Stimulated activated CD4-positive, alpha-beta T cell treated with anti-CD3 and anti-CD28 coated beads, Interleukin-4, amount 100 ng/mL, for 4 hours (primary cell): Measurements from ENCODE around the gene CIC.
A peak's percentile ranks its signal among the peaks of the same experiment; 100 is the strongest.
"Not testable (repeated sequence)": the region's sequence is repeated elsewhere in the genome, so short reads cannot be mapped to it uniquely, and the experiment has no call there.

Experiments
- DNase-seq, 2 experiments: peaks; one replicate each; pipeline ENCODE4 v3.0.0-alpha.2; 2020

CIC gene

DNA sequence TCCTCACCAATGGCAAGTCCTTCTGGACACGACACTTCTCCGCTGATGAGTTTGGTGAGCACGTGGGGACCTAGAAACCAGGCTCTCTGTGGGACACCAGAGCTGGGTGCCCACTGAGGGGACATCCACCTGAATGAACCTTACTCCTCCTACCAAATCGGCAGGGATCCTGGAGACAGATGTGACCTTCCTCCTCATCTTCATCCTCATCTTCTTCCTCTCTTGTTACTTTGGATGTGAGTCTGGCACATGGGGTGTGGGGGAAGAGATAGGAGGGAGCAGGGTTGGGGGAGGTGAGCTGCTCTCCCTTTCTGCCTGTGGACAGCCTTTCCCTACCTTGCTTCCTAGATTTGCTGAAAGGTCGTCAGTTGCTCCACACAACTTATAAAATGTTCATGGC lies 46.0 kb downstream of the CIC start:
- DNase-seq: no peak

DNA sequence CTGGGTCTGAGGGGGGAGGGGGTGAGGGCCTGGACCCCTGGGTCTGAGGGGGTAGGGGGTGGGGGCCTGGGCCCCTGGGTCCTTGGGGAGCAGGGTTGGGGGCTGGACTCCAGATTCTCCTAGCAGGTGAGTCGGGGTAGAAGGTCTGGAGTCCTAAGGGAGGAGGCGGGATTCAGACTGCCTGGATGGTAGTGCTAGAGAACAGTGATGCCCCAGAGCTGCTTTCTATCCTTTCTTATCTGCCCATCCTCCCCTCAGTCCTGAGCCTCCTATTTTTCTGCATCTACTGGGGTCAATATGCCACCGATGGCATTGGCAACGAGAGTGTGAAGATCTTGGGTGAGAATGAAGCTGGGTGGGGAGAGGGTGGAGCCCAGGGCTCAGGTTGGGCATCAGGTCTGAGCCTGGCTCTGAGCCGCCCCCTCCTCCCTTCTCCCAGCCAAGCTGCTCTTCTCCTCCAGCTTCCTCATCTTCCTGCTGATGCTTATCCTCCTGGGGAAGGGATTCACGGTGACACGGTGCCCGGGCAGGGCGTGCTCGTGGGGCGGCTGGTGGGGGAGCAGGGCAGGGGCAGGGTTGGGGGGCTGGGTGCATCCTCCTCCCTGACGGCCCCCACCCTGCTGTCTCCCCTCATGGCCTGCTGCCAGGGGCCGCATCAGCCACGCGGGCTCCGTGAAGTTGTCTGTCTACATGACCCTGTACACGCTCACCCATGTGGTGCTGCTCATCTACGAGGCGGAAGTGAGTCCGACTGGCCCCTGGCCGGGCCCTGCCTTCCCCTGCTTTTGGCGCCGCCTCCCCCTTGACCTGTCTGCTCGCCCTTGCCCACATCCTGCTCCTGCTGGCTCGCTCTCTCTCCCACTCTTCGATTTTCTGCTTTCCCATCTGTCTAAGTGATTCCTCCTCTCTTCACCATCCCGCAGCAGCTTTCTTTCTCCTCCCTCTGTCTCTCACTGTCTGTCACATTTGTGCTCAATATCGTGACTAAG lies 47.5 kb downstream of the CIC start:
- DNase-seq: no peak

DNA sequence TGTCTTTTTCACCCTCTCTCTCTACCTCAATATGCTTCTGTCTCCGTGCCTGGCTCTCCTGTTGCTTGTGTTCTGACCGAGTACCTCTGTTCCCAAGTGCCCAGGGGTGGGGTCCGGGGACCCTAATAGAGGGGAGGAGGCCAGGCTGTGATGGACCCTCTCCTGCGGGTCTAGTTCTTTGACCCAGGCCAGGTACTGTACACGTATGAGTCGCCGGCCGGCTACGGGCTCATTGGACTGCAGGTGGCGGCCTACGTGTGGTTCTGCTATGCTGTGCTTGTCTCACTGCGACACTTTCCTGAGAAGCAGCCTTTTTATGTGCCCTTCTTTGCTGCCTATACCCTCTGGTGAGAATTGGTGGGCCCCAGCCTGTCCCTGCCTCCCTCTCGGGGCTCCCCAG lies 48.5 kb downstream of the CIC start:
- no peak for DNase-seq

DNA sequence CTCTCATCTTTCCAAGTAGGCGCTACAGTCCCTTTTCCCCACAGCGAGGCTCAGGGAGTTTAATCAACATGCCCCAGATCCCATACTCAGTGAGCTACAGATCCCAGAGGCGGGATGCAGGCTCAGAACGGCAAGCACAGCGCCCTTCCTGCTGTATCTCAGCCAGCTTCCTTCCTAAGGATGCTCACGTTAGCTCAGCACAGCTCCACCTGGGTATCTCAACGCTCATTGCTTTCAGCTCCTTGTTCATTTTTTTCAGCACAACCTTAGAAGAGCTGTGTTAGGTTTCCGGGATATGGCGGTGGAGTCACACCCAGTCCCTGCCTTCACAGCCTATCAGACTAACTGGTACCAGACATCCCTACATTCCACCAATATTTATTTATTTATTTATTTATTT lies 53.3 kb downstream of the CIC start:
- no peak for DNase-seq

DNA sequence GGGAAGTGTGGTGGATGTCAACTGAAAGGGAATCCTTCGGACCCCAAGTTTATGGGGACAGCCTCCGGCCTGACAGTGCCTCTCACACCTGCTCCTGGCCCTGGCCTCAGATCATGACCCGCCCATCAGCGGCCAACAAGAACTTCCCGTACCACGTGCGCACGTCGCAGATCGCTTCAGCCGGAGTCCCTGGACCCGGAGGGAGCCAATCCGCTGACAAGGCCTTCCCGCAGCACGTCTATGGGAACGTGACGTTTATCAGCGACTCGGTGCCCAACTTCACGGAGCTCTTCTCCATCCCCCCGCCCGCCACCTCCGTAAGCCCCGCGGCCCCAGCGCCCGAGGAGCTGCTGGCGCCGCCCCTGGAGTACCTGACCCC lies 54.4 kb downstream of the CIC start:
- DNase-seq: no peak

DNA sequence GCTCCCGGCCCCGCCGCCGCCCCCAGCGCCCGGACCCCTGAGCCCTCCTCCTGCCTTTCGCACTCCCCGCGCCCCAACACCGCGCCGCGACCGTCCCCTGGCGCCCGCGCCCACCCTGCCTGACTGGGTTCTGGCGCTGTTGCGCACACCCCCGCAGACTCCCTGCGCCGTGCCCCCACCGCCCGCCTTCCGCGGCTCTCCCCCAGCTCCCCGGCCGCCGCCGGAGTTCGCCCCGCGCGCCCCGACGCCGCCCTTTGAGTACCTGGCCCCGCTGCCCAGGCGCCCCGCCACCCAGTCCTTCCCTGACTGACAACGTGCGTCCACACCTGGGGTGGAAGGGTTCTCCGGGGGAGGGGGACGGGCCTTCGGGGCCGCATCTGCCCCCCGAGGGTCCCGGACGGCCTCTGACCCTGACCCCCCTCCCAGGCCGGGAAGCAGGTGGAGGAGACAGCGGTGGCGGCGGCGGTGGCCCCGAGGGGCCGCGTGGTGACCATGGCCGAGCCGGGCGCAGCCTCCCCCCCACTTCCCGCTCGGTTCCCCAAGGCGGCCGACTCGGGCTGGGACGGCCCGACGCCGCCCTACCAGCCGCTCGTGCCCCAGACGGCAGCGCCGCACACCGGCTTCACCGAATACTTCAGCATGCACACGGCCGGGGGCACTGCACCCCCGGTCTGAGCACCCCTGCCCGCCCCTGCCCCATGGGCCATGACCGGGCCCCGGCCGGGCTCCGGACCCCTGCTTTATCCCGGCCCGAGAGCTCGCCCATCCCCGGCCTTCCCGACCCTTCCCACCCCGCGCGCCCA lies 55.0 kb downstream of the CIC start:
- peak in 1 of 2 experiments; percentile 8 for DNase-seq

DNA sequence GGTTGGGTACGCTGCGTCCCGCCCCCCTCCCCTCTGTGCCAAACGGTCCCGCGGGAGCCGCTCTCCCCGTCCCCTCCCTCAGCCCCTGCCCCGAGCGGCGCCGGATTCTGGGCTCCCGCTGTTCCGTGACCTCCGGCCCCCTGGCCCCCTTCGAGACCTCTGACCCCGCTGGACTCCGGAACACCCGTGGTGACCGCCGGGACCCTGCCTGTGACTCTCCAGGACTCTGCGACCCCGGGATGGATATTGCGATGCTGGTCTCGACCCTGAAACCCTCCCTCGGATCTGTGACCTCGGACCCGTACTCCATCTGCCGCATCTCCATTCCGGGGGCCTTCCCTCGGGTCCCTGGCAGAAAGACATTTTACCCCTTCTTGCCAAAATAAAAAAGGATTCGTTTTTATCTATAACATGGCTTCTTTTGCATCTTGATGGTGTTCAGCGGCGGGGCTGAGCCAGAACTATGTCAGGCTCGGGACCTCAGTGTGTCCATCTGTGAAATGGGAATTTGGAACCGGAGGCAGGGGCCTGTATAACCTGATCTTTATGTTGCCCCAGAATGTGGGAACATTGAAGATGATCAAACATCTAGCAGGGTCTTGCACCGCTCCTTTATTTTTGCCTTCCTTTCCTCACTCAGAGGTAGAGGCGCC lies 55.7 kb downstream of the CIC start:
- peak in 1 of 2 experiments; percentile 7 for DNase-seq

DNA sequence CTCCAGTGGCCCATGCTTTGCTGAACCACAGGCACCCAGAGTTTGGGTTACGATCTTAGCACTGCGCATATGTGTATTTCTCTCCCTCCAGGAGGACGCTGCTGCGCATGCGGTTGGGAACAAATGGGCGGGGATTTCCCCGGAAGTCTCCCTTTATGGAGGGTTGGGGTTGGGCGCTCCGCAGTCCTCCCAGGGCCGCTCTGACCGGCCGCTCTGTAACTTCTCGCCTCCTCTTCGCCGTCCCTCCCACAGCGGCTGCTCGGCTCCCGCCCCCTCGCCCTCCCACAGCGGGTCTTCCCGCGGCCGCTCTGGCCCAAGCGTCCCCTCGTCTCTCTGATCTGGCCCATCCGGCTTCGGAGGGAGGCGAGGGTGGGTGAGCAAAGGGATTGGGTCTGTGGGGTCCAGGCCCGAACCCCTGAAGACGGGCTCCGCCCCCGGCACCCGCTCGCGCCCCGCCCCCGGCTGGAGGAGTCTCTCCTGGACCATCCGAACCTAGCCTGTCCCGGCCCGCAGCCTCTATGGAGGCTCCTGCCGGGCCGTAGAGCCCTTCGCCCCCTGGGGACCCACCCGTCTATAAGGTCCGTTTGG lies 56.4 kb downstream of the CIC start, which contains the start of gene MEGF8:
Gene MEGF8, plus strand, starts transcription at position 328 of the 588 bp plus-strand sequence. CDS start 609 bp downstream, outside the sequence.
- peak; percentile 94 to 98 for DNase-seq

DNA sequence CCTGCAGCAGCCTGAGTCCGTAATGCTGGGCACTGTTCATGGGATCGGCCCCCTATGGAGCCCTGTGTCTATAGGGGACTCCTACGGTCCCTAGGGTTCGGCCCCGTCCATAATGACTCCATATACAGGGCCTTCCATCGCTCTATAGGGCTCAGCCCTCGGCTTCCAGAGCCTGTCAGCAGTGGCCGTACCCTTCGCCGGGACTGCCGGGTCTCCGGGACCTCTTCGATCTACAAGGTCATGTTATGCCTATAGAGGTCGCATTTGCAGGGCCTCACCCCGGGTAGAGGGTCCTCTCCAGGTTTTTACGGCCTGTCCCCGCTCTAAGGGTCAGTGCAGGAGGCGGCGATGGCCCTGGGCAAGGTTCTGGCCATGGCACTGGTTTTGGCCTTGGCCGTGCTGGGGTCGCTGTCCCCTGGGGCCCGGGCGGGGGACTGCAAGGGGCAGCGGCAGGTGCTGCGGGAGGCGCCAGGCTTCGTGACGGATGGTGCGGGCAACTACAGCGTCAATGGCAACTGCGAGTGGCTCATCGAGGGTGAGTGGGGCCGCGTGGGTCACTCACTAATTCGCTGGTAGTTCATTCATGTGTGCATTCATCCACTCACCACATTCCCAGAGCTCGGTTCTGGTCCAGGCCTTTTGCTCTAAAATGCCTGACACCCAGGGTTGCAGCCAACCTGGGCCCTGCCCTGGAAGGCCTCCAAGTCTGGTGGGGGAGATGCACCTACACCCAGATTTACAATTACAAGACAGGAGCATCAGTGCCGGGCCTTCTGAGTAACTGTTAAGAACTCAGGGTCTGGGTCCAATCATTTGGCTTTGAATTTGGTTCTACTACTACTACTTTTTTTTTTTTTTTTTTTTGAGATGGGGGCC lies 57.1 kb downstream of the CIC start:
- DNase-seq: peak; percentile 15 to 19

DNA sequence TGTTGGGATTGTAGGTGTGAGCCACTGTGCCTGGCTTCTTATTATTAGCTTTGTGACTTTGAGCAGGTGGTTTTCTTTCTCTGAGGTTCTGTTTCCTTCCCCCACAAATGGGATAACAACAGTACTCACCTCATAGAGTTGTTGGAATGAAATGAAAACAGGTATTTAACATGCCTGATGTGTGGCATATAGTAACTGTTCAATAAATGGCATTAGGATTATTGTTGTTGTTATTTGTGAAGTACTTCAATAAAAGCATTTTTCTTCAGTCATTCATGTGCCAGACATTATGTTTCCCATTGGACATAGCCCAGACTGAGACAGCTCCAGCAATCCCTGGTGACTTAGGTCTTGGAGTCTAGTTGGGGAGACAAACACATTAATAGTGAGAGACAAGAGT lies 57.9 kb downstream of the CIC start:
- DNase-seq: no peak

DNA sequence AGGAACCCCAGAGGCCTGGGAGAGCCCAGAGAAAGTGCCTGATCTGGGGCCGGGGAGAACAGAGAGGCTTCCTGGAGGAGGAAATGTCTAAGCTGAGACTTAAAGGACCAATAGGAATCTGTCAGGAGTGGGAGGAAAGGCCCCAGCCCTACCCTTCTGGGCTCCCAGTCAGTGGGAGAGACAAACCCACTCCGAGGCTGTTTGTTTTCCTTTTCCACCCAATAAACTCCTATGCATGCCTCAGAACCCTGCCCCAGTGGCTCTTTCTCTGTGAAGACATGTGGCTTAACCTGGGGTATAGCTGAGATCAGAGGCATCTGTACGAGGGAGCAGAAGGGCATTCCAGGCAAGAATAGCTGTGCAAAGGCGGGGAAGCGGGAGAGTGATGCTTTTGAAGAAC lies 58.3 kb downstream of the CIC start:
- no peak for DNase-seq

DNA sequence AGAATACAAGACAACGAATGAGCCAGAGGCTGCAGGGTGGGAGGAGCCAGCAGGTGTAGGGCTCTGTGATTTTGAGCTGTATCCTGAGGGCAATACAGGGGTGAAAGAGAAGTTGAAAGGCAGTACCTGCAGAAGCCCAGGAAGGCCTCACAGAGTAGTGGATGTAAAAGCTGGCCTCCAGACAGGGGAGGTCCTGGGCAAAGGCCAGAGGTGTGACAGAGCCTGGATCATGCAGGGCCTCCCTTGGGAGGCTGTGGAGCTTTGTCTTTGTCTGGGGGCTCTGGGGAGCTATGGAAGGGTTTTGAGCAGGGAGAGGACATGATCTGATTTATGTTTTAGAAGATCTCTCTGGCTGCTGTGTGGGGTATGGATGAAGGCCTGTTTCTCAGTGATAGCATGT lies 59.1 kb downstream of the CIC start:
- no peak for DNase-seq

DNA sequence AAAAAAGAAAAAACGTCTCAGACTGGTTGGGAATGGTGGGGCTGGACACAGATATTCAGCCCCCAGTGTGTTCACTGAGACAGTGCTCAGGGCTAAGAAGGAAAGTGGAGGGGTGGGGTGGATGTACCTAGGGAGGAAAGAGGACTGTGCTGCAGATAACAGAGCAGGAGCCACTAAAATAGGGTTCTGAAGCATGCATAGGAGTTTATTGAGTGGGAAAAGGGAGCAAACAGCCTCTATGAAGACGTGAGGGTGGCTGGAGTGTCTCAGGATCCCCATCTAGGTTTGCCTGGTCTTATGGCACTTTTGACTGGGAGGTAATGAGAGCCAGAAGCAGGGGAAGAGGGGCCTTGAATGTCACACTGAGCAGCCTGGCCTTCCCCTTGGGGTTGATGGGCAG lies 59.8 kb downstream of the CIC start:
- no peak for DNase-seq

DNA sequence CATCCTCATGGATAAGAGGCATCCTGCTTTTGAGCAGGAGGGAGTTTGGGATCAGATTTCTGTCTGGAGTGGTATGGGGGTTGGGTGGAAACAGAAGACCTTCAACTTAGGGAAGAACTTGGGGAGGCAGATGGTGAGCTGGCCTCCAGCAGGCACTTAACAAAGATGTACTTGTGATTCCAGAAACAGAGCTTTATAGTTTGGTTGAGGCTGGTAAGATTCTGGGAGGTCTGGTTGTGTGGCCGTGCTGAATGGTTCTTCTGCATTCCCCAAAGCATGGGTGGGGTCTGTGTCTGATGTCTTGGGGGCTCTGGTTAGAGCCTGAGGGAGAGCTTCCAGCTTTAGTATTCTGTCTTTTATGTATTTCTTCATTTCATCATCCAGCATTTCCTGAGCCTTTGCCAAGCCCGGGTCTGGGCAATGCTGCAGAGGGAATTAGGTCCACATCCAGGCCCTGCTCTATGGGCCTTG lies 61.2 kb downstream of the CIC start:
- no peak for DNase-seq

DNA sequence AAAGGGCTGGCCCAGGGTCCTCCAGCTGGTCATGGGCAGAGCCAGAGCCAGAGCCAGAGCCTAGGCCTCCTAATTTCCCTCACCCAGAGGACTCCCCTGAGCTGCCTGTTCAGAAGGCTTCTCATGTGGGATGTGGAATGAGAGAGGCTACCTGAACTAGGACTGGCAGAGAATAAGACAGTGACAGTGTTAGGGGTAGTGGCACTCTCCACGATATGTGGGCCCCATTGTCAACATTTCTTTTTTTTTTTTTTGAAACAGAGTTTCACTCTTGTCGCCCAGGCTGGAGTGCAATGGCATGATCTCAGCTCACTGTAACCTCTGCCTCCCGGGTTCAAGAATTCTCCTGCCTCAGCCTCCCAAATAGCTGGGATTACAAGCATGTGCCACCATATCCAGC lies 62.3 kb downstream of the CIC start:
- not testable (repeated sequence) for DNase-seq

DNA sequence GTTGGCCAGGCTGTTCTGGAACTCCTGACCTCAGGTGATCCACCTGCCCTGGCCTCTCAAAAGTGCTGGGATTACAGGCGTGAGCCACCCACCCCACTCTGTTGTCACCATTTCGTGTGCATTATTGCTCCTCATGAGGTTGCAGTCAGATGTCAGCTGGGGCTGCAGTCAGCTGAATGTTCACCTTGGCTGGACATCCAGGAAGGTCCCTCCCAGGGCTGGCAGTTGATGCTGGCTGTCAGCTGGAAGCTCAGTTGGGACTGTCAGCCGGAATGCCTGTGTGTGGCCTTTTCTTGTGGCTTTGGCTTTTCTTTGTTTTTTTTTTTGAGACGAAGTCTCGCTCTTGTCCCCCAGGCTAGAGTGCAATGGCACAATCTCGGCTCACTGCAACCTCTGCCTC lies 63.0 kb downstream of the CIC start:
- DNase-seq: no peak

DNA sequence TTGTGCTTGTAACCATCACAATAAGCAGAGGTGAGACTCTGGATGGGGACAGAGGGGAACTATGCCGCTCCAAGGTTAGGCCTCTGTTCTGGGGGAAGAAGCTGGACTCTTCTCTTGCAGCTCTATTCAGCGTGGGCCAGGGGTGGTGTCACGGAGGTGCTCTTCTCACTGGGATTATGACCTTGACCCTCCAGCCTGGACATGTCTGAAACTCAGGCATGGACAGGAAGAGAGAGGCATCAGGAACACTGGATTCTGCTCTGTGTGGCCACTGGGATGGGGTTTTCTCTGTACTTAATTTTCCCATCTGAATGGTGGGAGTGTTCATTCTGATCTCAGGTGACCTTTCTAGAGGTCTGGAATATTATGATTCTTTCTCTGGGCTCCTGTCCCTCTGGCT lies 64.0 kb downstream of the CIC start:
- no peak for DNase-seq

DNA sequence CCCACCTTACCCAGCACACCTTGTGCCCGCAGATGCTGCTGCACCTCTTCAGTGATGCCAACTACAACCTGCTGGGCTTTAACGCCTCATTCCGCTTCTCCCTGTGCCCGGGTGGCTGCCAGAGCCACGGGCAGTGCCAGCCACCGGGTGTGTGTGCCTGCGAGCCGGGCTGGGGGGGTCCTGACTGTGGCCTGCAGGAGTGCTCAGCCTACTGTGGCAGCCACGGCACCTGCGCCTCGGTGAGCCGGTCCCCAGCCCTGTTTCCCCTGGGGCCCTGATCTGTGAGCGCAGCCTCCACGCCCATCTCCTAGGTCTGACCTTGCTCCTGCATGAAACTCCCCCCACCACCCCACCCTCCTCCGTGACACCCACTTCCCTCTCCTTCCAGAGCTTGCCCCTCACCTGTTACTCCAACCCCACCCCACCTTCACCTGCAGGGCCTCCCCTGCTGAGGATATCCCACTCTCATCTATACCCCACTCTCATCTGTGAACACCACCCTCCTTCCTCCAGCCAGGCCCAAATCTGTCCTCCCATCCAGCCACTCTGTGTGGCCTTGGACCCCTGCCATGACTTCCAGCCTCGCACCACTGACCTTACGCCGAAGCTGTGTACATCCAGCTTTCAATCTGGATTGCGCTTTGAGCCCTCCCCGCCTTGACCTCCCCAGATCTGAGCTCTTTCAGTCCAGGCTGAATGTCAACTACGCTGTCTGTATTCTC lies 65.1 kb downstream of the CIC start:
- DNase-seq: no peak

DNA sequence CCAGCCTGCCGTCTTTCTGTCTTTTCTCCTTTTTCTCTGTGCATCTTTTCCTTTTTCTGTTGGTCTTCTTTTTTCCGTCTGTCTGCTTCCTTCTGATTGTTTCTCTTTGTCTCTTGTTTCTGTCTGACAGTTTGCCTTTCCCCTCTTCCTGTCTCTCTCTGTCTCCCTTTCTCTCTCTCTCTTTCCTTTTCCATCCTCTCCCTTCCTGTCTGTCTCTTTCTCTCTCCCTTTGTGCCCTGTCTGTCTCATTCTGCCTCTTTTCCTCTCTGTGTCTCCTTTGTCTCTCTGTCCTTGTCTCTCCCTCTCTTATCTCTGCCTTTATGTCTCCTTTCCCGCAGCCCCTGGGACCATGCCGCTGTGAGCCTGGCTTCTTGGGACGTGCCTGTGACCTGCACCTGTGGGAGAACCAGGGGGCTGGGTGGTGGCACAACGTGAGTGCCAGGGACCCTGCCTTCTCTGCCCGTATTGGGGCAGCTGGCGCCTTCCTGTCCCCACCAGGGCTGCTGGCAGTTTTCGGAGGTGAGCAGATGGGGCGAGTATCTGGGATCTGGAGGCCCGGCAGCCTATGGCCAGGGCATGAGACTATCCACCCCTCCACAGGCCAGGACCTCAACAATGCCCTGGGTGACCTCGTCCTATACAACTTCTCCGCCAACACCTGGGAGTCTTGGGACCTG lies 65.8 kb downstream of the CIC start:
- DNase-seq: no peak

DNA sequence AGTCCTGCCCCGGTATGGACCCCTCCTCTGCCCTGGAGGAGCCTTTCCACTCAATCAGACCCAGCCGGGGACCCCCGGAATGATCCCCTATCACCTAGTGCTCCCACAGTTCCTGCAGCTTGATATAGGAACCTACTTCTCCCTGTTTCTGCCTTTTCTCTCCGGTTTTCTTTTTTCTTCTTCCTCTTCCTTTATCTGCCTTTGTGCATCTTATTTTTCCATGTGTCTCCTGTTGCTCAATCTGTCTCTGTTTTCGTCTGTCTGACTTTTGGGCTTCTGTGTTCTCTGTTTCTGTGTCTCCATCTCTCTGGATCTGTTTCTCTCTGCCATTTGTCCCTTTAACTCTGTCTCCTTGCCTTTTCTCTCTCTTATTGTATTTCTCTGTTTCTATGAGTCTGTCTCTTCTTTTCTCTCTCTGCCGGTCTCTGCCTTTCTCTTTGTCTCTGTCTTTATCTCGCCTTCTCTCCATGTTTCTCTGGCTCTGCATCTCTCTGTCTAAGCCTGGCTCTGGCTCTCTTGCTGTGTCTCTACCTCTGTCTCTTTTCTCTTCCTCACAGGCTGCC lies 66.4 kb downstream of the CIC start:
- no peak for DNase-seq
